GM21360 (cell line): ENCODE data around the gene BEND7.
"Not testable (repeated sequence)": the region's sequence is repeated elsewhere in the genome, so short reads cannot be mapped to it uniquely, and the experiment has no call there.

Experiments used
- ATAC-seq: cut with Tn5 transposase; IDR thresholded peaks from one replicate; pipeline ENCODE4 v1.9.1; 2021; ENCODE audit warnings: mild to moderate bottlenecking, moderate library complexity; ENCODE audit not compliant: unreplicated experiment

The BEND7 gene

GRCh38 chr10:13425397-13425796 is 103.4 kb downstream of the BEND7 start:
- ATAC-seq = no peak

- no peak for ATAC-seq
These were observed 106.0 kb downstream of the BEND7 start for GRCh38 chr10:13422800-13423199.

- ATAC-seq = no peak
These were observed 107.4 kb downstream of the BEND7 start for GRCh38 chr10:13421382-13421917.

- no peak for ATAC-seq
These were observed 108.1 kb downstream of the BEND7 start for GRCh38 chr10:13420532-13421307.

- no peak for ATAC-seq
These were observed 111.2 kb downstream of the BEND7 start for GRCh38 chr10:13417459-13418126.

- no peak for ATAC-seq
These were observed 112.1 kb downstream of the BEND7 start for GRCh38 chr10:13416760-13417159.

GRCh38 chr10:13414855-13415254 is 114.0 kb downstream of the BEND7 start:
- no peak for ATAC-seq

- ATAC-seq = no peak
These were observed 114.7 kb downstream of the BEND7 start for GRCh38 chr10:13414137-13414536.

- ATAC-seq = no peak
These were observed 115.9 kb downstream of the BEND7 start for GRCh38 chr10:13412894-13413293.

- no peak for ATAC-seq
These were observed 124.0 kb downstream of the BEND7 start for GRCh38 chr10:13404791-13405190.

- no peak for ATAC-seq
These were observed 124.5 kb downstream of the BEND7 start for GRCh38 chr10:13404305-13404759.

GRCh38 chr10:13403426-13403825 is 125.4 kb downstream of the BEND7 start:
- ATAC-seq = not testable (repeated sequence)

- no peak for ATAC-seq
These were observed 126.8 kb downstream of the BEND7 start for GRCh38 chr10:13402021-13402420.

- ATAC-seq = no peak
These were observed 127.7 kb downstream of the BEND7 start for GRCh38 chr10:13401142-13401541.

GRCh38 chr10:13400196-13400965 is 128.4 kb downstream of the BEND7 start:
- no peak for ATAC-seq

GRCh38 chr10:13399752-13400151 is 129.1 kb downstream of the BEND7 start:
- no peak for ATAC-seq

GRCh38 chr10:13399236-13399635 is 129.6 kb downstream of the BEND7 start:
- no peak for ATAC-seq

- ATAC-seq = no peak
These were observed 131.8 kb downstream of the BEND7 start for GRCh38 chr10:13397052-13397451.

GRCh38 chr10:13396369-13396768 is 132.4 kb downstream of the BEND7 start:
- no peak for ATAC-seq

GRCh38 chr10:13395540-13395939 is 133.3 kb downstream of the BEND7 start:
- no peak for ATAC-seq

GRCh38 chr10:13393640-13394039 is 135.2 kb downstream of the BEND7 start:
- ATAC-seq = no peak
